ENCODE data around the gene SRSF3. TPM values are rescaled to one million over a fixed set of nuclear protein-coding genes. Genes with fewer than 3 reads are reported as not detected.
A peak's percentile ranks its signal among the peaks of the same experiment; 100 is the strongest.
"Not testable (repeated sequence)": the region's sequence is repeated elsewhere in the genome, so short reads cannot be mapped to it uniquely, and the experiment has no call there.

Gene SRSF3
- total RNA-seq, 1 experiment from 2014 or later: 464 TPM

DNA sequence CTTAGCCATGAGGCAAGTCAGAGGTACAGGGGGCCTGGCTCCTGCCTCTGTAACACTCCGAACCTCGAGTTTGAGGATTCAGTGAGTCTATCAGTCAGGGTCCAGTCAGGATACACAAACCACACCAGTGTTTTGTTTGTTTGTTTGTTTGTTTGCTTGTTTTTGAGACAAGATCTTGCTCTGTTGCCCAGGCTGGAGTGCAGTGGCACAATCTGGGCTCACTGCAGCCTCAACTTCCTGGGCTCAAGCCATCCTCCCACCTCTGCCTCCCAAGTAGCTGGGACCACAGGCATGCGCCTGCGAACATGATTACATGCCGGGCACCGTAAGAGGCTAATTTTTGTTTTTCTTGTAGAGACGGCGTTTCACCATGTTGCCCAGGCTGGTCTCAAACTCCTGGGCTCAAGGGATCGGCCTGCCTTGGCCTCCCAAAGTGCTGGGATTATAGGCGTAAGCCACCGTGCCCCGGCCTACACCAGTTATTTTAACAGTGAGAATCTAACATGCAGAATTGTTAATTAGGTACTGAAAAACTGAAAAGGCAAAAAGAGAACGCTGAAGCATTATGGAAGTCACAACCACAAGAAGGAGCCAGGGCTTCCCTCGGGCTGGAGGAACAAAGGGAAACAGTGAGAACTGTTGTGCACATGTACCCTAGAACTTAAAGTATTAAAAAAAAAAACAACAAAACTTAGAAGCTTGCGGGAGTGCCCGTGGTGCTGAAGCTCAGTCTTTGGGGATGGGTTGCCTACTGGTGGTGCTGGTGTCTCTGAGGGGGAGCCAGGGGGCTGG is 40.4 kb downstream of the SRSF3 start:
- in situ Hi-C loops (cut with HindIII; ENCODE audit: low sequenced_read_pairs): no loop called here
- no peak for DNase-seq (ENCODE audit: low spot score)

DNA sequence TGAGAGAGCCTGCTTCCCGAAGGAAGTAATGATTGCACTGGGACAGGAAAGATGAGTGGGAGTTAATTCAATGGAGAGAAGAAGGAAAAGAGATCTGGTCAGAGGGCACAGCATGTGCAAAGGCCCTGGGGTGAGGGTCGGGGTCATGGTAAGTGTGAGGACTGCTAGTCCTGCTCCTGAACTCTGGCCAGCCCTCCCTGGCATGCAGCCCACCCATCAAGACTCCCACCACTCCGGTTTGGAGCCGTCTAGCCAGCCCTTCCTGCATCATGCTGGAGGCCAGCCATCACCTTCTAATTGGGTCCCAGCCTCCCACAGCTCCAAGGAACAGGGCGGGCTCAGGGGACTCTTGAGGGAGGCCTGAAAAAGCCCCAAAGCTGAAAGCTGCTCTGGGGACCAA is 42.1 kb downstream of the SRSF3 start:
- DNase-seq (ENCODE audit: low spot score): no peak
- in situ Hi-C loops (cut with HindIII; ENCODE audit: low sequenced_read_pairs): no loop called here

DNA sequence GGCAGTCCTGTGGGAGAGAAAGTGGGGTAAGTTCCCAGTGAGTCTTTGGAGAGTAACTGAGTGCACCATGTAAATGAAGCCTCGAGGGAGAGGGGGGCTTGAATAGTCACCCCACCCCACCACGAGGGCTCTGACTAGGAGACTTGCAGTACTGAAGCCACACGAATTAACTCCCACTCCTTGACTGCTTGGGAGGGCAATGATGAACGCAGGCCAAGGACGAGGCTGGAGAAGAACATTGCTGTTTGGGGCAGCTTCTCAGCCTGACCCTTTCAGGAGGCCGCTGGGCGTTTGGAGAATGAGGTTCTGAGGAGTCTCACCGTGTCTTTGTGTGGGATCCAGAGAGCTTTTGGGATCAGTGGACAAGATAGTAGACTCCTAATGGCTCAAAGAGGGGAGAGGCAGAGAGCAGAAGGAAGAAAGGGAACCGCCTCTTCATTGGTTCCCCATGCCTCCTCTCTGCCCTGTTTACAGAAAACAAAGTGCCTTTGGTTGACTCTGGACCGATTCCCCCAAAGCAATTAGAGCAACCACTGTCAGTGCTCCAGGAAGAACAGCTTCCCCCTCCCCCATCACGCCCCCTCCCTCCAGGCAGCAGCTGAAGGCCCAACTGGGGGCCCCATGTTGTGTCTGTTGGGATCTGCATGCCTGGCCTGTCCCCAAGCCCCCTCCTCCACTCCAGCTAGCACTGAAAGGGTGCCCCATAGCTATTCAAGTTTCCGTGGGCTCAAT is 42.7 kb downstream of the SRSF3 start:
- in situ Hi-C loops (cut with HindIII; ENCODE audit: low sequenced_read_pairs): no loop called here
- no peak for DNase-seq (ENCODE audit: low spot score)

DNA sequence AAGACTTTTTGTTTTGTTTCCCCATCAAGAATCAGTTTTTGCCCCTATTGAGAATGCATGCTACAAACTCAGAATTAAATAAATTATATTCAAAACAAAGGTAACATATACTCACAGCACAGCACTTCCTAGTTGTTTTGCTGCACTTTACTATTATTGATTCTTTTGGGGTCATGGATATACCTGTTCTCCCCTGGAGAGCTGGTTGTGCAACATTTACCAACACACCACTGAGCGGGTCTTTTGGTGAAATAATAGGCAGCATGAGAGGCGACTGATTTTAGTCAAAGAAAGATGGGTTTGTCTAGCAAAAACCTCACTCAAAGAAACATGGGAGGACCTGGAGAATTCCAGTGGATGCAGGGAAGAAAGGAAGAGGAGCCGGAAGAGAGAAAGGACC is 44.4 kb downstream of the SRSF3 start:
- in situ Hi-C loops (cut with HindIII; ENCODE audit: low sequenced_read_pairs): no loop called here
- no peak for DNase-seq (ENCODE audit: low spot score)

DNA sequence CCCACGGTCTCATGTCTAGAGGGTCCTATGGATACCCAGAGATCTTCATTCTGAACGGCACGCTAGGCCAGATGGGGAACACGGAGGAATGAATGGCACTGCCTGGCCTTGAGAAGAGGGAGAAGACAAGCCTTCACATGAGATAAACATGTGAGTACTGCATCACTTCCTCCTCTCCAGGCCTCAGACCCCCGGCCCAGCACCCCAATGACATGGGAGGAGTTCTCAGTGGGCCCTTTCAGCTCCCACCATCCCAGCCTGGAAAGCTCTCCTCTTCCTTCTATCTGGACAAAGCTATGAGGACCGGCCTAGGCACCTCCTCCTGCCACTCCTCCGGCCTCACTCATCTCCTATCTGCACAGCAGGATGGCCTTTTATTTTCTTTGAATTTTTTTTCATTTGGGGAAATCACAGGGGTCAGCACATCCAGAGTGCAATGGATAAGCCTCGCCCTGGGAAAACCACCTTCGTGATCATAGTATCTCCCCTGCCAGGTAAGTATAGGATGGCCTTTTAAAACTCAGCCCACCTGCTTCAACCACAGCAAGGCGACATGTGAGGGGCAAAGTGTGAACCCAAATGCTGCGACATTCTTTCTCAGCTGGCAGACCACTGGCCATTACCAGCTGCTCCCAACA is 45.1 kb downstream of the SRSF3 start:
- in situ Hi-C loops (cut with HindIII; ENCODE audit: low sequenced_read_pairs): no loop called here
- DNase-seq (ENCODE audit: low spot score): no peak

DNA sequence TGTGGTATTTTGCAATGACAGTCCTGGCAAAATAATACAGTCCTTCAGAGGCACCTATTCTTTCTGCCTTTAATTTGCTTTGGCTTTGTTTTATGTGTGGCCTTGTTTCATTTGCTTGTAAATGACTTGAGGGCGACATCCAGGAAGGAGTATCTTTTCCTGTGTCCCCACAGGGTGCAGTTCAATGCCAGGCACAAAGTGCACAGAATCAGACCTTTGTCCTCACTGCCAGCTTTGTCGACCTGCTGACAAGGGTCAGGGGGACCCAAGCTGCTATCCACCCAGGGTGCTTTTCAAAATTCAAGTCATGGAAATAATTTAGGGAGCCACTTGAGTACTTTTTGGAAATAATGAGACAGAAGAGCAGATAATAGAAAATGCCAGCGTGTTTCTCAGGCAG is 47.4 kb downstream of the SRSF3 start:
- in situ Hi-C loops (cut with HindIII; ENCODE audit: low sequenced_read_pairs): no loop called here

DNA sequence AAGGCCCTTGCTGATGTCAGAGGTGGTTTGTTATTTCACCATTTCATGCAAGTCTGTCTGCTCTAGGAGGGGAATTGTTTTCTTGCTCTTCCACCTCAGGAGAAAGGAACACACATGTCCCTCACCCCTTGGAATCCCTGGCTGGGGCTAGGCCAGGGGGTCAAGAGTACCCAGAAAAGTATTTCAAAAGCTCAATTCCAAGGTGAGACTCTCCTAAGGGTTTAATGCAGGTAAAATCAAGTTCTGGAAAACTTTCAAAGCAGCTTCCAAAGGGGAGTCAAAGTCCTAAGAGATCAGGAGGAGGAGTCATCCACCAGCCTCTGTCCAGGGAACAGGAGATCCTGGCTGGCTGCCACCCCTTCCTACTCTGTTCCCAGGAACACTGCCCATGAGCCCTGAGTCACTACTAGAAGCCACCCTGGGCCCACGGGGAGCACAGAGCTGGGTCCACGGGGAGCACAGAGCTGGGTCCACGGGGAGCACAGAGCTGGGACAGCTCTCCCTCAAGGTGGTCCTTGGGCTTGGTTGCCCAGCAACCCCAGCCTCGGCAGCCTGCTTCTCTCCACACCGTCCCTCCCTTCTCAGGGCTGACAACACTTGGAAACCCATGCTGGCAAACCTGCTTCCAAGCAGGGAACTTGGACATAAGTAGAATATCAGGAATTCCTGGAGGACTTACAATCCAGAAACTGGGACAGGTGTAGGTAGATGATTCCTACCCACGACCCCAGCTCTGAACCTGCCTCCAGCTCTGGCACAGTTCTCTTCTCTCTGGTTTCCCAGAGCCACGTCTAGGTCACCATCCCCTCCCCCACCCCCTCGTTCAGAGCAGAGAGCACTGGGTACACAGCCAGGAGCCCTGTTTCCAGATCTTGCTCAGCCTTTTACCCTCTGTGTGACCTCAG is 49.0 kb downstream of the SRSF3 start:
- DNase-seq (ENCODE audit: low spot score): peak; percentile 15

More for the DNA sequence above, 47.4 kb downstream of the SRSF3 start:
- no peak for DNase-seq (ENCODE audit: low spot score)

DNA sequence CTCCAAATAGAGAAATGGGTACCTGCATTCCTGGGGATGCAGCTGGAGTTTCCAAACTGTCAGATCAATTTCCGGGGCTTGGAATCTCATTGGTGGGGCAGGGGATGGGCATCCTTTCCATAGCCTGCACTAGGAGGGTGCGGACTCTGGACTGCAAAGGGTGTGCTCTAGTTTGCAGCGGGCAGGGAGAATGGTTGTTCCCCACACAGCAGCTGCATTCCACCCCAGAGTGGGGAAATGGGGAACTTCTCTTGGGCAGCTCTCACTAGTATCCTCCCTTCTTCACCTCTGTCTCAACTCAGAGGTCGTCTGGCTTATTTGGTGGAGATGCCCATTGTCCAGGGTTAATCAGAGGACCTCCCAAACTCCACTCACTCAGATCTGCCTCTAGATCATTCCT is 49.8 kb downstream of the SRSF3 start:
- no peak for DNase-seq (ENCODE audit: low spot score)
- in situ Hi-C loops (cut with HindIII; ENCODE audit: low sequenced_read_pairs): no loop called here

More for the DNA sequence above, 49.0 kb downstream of the SRSF3 start:
- in situ Hi-C loops (cut with HindIII; ENCODE audit: low sequenced_read_pairs): no loop called here

DNA sequence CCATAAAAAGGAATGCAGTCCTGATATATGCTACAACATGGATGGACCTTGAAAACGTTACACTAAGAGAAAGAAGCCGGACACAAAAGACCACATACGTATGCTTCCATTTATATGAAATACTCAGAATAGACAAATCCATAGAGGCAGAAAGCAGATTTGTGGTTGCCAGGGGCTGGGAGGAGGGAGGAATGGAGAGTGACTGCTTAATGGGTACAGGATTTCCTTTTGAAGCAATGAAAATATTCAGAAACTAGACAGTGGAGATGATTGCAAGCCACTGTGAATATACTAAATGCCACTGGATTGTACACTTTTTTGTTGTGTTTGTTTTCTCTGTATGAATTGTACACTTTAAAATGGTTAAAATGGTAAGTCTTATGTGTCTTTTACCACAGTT is 54.9 kb downstream of the SRSF3 start:
- DNase-seq (ENCODE audit: low spot score): no peak
- in situ Hi-C loops (cut with HindIII; ENCODE audit: low sequenced_read_pairs): no loop called here

DNA sequence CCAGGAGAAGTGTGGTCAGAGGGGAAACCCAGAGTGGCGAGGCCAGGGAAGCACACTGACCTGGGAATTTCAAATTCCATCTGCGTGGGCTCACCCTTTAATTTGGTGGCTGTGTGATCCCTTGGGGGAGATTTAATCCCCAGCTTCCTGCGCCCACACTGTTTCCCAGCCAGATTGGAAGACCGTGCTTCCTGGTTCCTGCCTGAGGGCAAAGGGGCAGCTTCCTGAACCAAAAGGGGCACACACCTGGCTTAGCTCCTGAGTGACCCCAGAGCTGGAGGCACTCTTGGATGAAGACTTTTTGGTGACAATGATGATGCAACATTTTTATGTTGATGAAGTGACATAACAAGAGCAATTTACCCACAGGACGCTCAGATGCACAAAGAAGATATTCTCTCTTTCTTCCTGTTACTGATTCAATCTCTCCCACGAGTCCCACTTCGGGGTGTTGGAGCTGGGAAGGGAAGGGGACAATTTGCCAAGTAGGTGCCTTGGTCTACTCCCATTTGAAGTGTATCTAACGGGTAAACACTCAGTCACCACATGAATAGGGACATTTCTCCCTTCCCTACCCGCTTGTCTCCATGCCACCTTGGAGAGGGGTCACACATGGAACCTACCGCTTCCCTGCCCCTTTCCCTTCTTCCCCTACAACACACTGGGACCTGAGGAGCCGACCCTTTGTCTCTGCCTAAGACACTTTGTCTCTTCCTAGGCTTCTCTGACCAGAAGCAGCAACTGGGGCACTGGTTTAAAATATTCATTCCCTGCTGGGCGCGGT is 55.7 kb downstream of the SRSF3 start:
- no peak for DNase-seq (ENCODE audit: low spot score)
- in situ Hi-C loops (cut with HindIII; ENCODE audit: low sequenced_read_pairs): no loop called here

DNA sequence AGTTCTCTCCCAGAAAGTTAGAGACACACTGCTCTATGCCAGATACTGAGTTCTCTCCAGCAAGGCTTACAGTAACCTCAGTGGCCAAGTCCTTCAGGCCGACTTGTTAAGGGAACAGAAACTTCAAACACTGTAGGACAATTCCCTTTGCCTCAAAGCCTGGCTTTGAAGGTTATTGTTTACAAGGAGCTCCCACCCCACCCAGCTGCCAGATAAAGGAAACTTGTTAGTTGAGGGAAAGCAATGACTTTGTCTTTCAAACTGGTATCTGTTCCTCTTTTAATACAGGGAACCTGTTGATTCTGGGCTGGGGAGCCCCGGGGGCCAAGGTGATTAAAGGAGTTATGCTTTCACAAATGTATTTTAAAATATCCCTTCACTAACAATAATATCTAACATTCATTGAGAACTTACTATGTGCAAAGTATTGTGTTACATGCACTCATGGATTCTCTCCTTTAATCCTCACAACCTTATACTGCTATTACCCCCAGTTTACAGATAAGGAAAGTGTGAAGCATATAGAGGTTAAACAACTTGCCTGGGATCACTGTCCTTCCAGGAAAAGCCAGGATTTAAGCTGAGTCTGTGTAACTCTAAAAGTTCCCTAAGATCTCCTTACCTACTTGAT is 56.8 kb downstream of the SRSF3 start:
- no peak for DNase-seq (ENCODE audit: low spot score)
- in situ Hi-C loops (cut with HindIII; ENCODE audit: low sequenced_read_pairs): no loop called here

DNA sequence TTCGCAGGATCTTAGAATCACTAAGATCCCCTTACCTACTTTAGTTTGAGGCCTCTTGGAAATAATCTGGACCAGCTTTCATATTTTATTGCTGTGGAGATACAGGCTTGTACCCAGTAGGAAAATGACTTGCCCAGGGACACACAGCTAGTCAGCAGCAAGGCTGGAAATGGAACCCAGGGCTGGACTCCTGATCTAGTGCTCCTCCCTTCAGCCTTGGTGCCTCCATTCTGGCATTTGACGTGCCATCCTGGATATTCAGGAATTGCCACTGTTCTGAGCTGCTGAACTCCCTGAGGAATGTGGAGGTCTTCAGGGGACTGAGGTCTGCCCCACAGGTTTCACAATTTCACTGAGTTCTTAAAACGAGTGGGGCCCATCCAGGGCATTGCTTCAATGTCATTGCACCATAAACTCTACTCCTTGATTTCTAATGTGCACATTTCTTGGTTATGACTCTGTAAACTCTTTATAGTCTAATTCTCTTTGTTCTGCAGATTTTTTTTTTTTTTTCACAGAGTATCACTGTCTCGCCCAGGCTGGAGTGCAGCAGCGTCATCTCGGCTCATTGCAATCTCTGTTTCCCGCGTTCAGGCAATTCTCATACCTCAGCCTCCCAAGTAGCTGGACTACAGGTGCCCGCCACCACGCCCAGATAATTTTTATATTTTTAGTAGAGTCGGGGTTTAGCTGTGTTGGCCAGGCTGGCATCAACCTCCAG is 57.7 kb downstream of the SRSF3 start:
- in situ Hi-C loops (cut with HindIII; ENCODE audit: low sequenced_read_pairs): no loop called here
- DNase-seq (ENCODE audit: low spot score): no peak

DNA sequence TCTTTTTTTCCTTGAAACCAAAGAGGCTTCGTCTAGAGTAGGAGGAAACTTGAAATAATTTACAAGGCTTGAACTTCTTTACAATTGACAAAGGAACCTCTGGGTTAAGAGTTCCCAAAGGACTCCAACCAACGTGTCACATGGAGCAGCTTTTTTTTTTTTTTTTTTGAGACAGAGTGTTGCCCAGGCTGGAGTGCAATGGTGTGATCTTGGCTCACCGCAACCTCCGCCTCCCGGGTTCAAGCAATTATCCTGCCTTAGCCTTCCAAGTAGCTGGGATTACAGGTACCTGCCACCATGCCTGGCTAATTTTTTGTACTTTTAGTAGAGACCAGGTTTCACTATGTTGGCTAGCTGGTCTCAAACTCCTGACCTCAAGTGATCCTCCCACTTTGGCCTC is 60.3 kb downstream of the SRSF3 start:
- in situ Hi-C loops (cut with HindIII; ENCODE audit: low sequenced_read_pairs); DNase-seq (ENCODE audit: low spot score): not testable (repeated sequence)

Other genes starting within 250 kb of the SRSF3 start
- 1.7 and 2.7 TPM in 2 replicates for gene ETV7, start 206.7 kb upstream of the SRSF3 start, total RNA-seq (2014; rRNA removed; shearing (Covaris generic))
- gene PXT1, start 151.5 kb upstream of the SRSF3 start, total RNA-seq (2014; rRNA removed; shearing (Covaris generic)): not detected in 2 replicates
- 68.6 and 91.6 TPM in 2 replicates for gene KCTD20, start 151.4 kb upstream of the SRSF3 start, total RNA-seq (2014; rRNA removed; shearing (Covaris generic))
- 11.8 and 19.6 TPM in 2 replicates for gene STK38, start 46.9 kb upstream of the SRSF3 start, total RNA-seq (2014; rRNA removed; shearing (Covaris generic))
- gene CDKN1A, start 84.4 kb downstream of the SRSF3 start, total RNA-seq (2014; rRNA removed; shearing (Covaris generic)): 105 and 117 TPM in 2 replicates
- gene RAB44, start 103.5 kb downstream of the SRSF3 start, total RNA-seq (2014; rRNA removed; shearing (Covaris generic)): 0.06 TPM in 1 of 2 replicates, not detected in the other
- 28.1 and 37.6 TPM in 2 replicates for gene CPNE5, start 245.1 kb downstream of the SRSF3 start, total RNA-seq (2014; rRNA removed; shearing (Covaris generic))